ENCODE data around the gene APBA1. TPM values are rescaled to one million over a fixed set of nuclear protein-coding genes. Genes with fewer than 3 reads are reported as not detected.

Gene APBA1
- total RNA-seq, 1 donor from 2014 or later, result 8.7 TPM

DNA sequence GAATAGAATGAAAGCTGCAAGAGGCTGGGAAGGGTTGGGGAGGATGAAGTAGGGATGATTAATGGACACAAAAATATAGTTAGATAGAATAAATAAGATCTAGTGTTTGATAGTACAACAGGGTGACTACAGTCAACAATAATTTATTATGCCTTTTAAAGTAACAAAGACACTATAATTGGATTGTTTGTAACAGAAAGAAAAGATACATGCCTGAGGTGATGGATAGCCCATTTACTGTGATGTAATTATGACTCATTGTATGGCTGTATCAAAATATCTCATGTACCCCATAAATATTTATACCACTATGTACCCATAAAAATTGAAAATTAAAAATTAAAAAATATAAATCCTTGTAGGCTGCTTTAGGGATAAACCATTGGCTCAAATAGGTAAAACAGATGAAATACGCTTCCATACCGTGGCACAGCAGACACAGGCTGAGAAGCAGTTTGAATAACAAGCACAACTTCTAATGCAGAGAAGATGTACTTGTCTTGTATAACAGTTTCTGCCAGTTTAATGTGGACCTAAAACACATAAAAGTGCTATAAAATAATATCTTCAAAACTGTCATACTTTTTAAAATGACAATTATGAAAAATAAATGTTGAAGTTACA lies 34.9 kb downstream of the APBA1 start:
- Histone ChIP-seq H3K27ac (no peak overlapping the region), H3K4me3 (no peak overlapping the region), H3K9me3 (no peaks in the 10 kb centered on the region), H3K36me3 (no peaks in the 10 kb centered on the region), H3K27me3 (no peaks in the 10 kb centered on the region), H3K4me1 (no peaks in the 10 kb centered on the region)
- intact Hi-C loops (cut with DNase I), result no loop called here
- TF ChIP-seq, protein P1, sequence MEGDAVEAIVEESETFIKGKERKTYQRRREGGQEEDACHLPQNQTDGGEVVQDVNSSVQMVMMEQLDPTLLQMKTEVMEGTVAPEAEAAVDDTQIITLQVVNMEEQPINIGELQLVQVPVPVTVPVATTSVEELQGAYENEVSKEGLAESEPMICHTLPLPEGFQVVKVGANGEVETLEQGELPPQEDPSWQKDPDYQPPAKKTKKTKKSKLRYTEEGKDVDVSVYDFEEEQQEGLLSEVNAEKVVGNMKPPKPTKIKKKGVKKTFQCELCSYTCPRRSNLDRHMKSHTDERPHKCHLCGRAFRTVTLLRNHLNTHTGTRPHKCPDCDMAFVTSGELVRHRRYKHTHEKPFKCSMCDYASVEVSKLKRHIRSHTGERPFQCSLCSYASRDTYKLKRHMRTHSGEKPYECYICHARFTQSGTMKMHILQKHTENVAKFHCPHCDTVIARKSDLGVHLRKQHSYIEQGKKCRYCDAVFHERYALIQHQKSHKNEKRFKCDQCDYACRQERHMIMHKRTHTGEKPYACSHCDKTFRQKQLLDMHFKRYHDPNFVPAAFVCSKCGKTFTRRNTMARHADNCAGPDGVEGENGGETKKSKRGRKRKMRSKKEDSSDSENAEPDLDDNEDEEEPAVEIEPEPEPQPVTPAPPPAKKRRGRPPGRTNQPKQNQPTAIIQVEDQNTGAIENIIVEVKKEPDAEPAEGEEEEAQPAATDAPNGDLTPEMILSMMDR (IDR thresholded peaks at IDR 0.05), result no peak
- DNase-seq (ENCODE audit: low spot score in 2 of 2), result no peak

- Histone ChIP-seq H3K27me3 (no peaks in the 10 kb centered on the region), H3K9me3 (no peaks in the 10 kb centered on the region), H3K36me3 (no peaks in the 10 kb centered on the region), H3K4me3 (no peak overlapping the region), H3K27ac (no peak overlapping the region), H3K4me1 (no peaks in the 10 kb centered on the region)
- intact Hi-C loops (cut with DNase I), result no loop called here
- TF ChIP-seq, protein P1 (IDR thresholded peaks at IDR 0.05), result no peak
- DNase-seq (ENCODE audit: low spot score in 2 of 2), result no peak
These were observed 38.5 kb downstream of the APBA1 start for GRCh38 chr9:69633716-69634115.

- no peaks in the 10 kb centered on the region for H3K4me1 ChIP-seq
- no peaks in the 10 kb centered on the region for H3K9me3 ChIP-seq
- DNase-seq (ENCODE audit: low spot score in 2 of 2), result no peak
- intact Hi-C loops (cut with DNase I), result no loop called here
- H3K27ac ChIP-seq, result no peak overlapping the region
- H3K36me3 ChIP-seq, result no peaks in the 10 kb centered on the region
- H3K4me3 ChIP-seq, result no peak overlapping the region
- H3K27me3 ChIP-seq, result no peaks in the 10 kb centered on the region
- TF ChIP-seq, protein P1 (IDR thresholded peaks at IDR 0.05), result no peak
These were observed 39.4 kb downstream of the APBA1 start for GRCh38 chr9:69632768-69633167.

- Histone ChIP-seq H3K4me3 (no peak overlapping the region), H3K4me1 (no peaks in the 10 kb centered on the region), H3K9me3 (no peaks in the 10 kb centered on the region), H3K27me3 (no peaks in the 10 kb centered on the region), H3K27ac (no peak overlapping the region), H3K36me3 (no peaks in the 10 kb centered on the region)
- no peak for DNase-seq (ENCODE audit: low spot score in 2 of 2)
- intact Hi-C loops (cut with DNase I), result no loop called here
- TF ChIP-seq, protein P1 (IDR thresholded peaks at IDR 0.05), result no peak
These were observed 44.9 kb downstream of the APBA1 start for GRCh38 chr9:69627281-69627680.

DNA sequence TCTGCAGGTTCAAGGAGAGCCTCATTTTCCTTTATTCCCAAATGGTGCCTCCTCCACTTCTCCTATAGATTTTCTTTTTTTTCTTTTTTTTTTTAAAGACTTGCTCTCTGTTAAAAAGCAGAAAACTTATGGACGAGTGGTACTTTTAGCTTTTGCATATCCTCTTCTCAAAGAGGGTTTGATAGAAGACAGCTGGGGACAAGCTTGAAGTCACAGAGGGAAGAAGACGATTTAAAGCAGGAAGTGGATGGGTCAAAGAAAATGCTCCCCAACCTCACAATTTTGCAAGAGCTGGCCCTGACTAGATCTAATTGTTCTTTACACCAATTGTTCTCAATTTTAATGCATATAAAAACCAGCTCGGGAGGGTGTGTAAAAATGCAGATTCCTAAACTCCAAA lies 48.9 kb downstream of the APBA1 start:
- H3K27me3 ChIP-seq, result no peaks in the 10 kb centered on the region
- TF ChIP-seq, protein P1 (IDR thresholded peaks at IDR 0.05), result no peak
- no peak overlapping the region for H3K4me3 ChIP-seq
- intact Hi-C loops (cut with DNase I), result no loop called here
- no peaks in the 10 kb centered on the region for H3K4me1 ChIP-seq
- H3K27ac ChIP-seq, result no peak overlapping the region
- no peaks in the 10 kb centered on the region for H3K9me3 ChIP-seq
- DNase-seq (ENCODE audit: low spot score in 2 of 2), result no peak
- no peaks in the 10 kb centered on the region for H3K36me3 ChIP-seq

GRCh38 chr9:69622676-69623075 lies 49.5 kb downstream of the APBA1 start:
- no peak for DNase-seq (ENCODE audit: low spot score in 2 of 2)
- no peaks in the 10 kb centered on the region for H3K36me3 ChIP-seq
- no peaks in the 10 kb centered on the region for H3K27me3 ChIP-seq
- intact Hi-C loops (cut with DNase I), result no loop called here
- no peaks in the 10 kb centered on the region for H3K4me1 ChIP-seq
- TF ChIP-seq, protein P1 (IDR thresholded peaks at IDR 0.05), result no peak
- H3K4me3 ChIP-seq, result no peak overlapping the region
- H3K9me3 ChIP-seq, result no peaks in the 10 kb centered on the region
- H3K27ac ChIP-seq, result no peak overlapping the region

All from ascending aorta (tissue), 2 donors.